GM19025 (cell line): Measurements from ENCODE around the gene FMN2.
A peak's percentile ranks its signal among the peaks of the same experiment; 100 is the strongest.

ENCODE experiments used
- ATAC-seq: cut with Tn5 transposase; IDR thresholded peaks from one replicate; pipeline ENCODE4 v1.9.1; 2021; ENCODE audit warnings: mild to moderate bottlenecking, low read depth, moderate library complexity; ENCODE audit not compliant: unreplicated experiment

The FMN2 gene

DNA sequence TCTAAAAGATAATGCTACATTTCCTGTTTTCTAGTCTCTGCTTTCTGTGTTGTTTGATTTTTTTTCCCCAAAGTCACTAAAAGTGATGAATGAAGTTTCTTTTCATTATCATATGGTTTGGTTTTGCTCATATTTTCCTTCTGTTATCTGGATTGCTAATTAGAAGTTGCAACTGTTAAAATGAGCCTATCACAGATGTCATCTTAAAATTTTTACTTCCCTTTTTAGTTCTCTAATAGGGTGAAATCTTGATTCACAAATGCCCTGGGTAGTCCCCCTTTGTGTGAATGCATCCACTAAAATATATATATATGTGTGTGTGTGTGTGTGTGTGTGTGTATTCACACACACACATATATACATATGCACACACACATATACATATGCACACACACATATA is 376.2 kb downstream of the FMN2 start:
- no peak for ATAC-seq

GRCh38 chr1:240468656-240469055 is 377.0 kb downstream of the FMN2 start:
- ATAC-seq: no peak

GRCh38 chr1:240474133-240474614 is 382.5 kb downstream of the FMN2 start:
- peak; percentile 53 for ATAC-seq

DNA sequence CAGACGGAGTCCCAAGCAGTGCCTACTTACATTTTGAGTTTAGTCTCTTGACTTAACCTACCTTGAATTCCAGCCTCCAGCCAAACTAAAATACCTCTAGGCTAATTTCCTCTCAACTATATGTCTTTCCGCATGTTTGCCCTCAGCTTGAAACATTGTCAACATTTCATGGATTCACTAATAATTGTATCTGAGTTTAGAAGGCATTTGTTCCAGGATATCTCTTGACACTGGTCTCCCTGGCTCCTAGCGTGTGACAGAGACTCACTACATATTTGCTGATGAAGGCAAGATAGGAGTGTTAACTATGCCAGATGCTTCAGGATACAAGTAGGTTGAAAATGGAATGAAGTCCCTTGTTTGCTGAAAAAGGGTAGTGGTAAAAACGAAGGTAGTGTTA is 384.1 kb downstream of the FMN2 start:
- no peak for ATAC-seq

DNA sequence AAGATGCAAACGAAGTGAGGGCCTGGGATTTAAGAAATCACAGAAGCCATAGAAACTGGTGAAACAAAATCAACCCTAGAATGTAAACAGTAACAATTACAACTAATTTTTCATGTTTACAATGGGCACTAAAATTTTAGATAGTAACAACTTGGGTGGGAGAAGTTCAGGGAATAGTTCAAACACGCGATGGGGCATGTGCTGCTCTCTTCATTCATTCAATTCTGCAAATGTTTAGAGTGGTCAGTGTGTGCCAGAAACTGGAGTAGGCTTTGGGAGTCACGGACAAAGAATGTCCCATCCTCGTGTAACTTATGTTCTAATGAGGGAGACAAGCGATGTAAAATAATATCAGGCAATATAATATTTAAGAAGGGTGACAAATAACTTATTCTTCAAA is 386.9 kb downstream of the FMN2 start:
- no peak for ATAC-seq

DNA sequence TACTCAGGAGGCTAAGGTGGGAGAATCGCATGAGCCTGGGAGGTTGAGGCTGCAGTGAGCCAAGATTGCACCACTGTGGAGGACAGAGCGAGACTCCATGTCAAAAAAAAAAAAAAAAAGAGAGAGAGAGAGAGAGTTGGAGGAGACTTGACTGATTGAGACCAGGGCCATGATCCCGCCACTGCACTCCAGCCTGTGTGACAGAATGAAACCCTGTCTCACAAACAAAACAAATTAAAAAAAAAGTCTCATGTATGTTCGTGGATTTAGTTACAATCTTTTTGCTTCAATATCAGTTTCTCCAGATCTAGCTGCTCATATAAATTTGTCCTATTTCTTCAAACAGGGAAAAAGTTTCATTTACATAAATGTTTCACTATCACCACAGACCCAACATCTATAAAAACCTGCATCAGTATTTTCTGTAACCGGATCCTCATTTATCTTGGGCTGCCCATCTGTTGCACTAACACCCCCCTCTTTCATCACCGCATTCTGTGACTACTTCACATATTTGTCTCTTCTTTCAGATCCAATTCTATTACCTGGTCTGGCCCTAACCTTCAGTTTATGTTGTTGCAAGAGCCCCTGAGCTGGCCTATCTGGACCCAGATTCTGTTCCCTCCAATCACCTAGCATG is 393.2 kb downstream of the FMN2 start:
- ATAC-seq: no peak

DNA sequence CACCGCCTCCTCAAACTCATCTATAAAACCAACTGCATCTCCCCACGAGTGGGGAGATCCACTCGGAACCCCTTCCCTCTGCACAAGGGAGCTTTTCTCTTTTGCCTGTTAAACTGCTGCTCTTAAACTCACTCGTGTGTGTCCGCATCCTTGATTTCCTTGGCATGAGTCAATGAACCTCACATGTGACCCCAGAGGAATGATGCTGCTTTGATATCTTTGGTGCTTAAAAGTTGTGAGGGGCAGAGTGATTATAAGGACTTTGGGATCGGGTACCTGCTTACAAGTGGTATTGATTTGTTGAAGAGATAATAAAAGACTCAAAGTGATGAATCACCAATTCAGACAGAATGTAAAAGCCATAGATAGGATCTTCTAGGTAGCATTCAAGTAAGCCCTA is 394.9 kb downstream of the FMN2 start:
- ATAC-seq: no peak

DNA sequence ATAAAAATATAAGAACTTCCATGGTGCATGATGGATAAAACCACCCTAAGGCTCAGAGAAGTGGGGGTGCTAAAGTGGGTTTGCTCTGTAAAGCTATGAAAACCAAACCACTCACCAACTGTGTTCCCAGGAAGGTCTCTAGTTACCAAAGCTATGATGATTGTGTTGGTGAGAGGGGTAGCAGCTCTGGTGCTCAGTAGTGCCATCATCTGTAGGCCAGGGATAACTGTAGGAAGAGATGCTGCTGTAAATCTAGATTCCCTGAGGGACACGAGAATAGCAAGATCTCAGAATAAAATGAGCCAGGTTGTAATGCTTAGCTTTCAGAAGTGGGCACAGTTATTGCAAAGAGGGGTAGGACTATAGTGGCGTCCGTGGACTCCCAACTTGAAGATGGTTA is 395.8 kb downstream of the FMN2 start:
- no peak for ATAC-seq

GRCh38 chr1:240491156-240491555 is 399.5 kb downstream of the FMN2 start:
- ATAC-seq: no peak

GRCh38 chr1:240491796-240492195 is 400.1 kb downstream of the FMN2 start:
- no peak for ATAC-seq

DNA sequence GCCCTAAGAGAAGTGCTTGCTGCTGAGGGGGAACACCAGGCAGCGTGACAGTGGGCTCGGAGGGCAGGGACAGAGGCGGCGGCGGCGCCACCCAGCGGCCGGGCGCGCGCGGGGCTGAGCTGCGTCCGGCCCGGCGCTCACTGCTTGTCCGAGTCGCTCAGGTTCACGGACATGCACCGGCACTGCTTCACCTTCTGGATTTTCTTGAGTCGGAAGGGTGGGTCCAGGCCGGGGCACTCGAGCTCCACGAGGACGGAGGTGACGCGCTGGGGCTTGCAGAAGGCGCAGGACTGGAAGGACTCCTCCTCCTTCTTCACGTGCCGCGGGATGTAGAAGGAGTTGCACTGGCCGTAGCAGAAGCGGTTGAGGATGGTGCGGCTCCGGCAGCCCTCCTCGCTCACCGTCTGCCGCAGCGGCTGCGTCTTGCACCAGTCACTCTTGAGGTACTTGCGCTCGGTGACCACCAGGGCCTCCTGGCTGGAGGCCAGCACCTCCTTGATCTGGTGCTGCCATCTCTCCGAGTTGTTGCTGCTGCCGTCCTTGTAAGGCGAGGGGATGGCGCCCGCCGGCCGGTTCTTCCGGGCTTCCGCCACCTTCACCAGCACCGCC is 401.3 kb downstream of the FMN2 start:
- ATAC-seq: no peak

- no peak for ATAC-seq
Measured at GRCh38 chr1:240495601-240496000, 403.9 kb downstream of the FMN2 start.

GRCh38 chr1:240496356-240496755 is 404.7 kb downstream of the FMN2 start:
- ATAC-seq: no peak

DNA sequence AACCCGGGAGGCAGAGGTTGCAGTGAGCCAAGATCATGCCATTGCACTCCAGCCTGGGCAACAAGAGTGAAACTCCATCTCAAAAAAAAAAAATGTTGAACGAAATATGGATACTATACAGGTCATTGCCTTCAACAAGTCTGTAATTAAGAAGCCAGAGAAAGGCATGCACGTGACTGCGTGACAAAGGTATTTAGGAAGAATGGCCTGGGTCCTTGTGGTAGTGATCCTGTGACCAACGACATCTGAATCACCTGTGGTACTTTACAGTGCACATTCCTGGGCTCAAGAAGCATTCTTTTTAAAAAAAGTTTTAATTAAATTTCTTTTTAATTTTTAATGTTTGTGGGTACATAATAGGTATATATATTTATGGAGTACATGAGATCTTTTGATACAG is 405.3 kb downstream of the FMN2 start:
- no peak for ATAC-seq

DNA sequence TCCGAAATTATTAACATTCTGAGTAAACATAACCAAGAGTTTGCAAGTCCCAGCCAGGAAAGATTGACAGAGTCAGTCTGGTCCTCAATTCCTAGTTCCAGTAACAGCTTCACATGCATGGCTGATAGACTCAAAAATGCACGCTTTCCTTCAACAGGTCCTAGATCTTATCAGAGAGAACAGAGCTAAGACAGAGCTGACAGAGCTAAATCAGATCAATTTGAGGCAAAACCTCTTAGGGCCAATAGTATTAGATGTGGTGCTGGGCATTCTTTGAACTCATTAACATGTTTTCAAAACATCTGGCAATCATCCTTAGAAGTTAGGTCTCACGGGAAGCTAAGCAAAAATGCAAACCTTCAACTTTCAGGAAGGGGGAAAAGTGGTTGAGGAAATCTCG is 406.2 kb downstream of the FMN2 start:
- no peak for ATAC-seq

- ATAC-seq: no peak
Measured at GRCh38 chr1:240498335-240498734, 406.7 kb downstream of the FMN2 start.

DNA sequence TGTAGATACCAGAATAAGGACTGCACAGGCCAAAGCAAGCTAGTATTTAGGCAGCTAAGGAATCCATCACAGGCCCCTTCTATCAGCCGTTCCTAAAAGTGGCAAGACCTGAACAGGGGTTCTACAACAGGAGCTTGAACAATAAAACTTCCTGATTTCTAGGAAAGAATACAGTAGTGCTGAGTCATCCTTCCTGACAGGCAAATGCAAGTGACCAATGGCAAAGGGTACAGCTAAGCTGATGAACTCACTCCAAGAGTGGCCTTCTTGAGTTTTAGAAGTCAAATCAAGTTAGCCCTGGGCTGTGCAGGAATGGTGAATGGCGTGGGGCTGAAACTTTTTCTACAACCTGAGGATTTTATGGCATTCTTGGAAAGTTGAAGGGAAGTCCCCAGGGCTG is 407.3 kb downstream of the FMN2 start:
- ATAC-seq: no peak

DNA sequence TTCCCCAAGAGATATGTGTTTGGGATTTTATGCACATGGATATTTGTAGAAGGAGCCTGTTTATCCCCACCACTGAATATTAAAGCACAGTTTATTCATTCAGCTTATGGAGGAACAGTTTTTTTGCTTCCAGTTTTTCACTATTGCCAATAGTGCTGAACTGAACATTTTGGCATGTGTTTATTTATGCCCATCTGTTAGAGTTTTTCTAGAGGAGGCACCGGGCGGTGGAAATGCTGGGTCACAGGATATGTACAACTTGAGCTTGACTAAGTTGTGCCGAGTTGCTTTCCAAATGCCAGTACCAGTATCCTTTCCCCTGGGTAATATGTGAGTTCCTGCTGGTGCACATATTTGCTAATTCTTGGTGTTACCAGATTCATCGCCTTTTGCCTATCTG is 409.0 kb downstream of the FMN2 start:
- ATAC-seq: no peak

DNA sequence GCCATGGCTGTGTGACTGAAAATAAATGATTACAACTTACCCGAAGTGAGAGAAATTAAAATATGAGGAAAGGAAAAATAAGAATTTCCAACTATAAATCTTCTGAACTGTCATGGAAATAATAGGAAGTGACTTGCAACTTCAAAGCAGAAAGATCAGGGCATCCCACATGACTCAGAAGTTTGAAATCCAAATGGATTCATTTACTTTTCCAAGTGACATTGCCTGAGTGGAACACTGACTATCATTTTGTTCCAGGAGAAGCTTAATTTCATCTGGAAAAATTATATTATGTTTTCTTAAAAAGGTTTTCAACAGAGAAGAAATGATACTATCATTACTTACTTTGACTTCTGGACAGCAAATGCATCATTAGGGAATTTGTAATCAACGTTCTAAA is 409.4 kb downstream of the FMN2 start:
- ATAC-seq: no peak

DNA sequence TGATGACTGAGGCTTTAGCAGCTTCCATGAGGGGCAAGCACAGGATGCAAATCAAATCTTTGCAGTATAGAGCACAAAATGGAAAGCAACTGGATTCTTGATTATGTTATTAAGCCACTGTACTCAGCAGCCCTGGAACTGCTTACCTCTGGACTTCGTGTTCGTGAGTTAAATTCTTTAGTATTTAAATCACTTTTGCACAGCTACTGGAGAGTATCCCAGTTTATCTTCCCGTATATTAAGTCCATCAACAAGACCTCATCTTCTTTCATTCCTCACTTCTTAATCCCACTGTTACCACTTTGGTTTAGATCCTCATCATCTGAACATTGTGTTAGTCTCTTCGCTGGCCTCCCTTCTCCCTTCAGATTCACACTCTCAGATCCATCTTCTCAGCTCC is 411.4 kb downstream of the FMN2 start:
- no peak for ATAC-seq

GRCh38 chr1:240503558-240503957 is 411.9 kb downstream of the FMN2 start:
- no peak for ATAC-seq

DNA sequence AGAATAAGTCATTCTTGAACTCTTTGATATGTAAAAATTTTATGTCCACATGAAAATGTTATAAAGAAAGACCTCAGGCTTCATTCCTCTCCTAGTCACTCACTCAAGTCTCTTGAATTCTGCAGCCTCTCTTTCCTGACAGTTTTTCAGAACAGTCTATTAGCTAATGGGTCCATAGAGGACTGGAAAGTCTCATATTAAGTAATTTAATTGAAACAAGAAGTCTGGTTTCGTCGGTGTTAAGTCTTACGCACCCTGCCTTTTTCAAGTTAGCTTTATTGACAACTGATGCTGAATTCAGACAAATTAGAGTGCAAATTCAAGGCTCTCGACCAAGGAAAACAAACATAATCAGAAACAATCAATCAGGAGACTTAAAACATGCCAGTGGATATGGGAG is 414.5 kb downstream of the FMN2 start:
- ATAC-seq: no peak

GRCh38 chr1:240508201-240508600 is 416.5 kb downstream of the FMN2 start:
- ATAC-seq: no peak
